Measurements from ENCODE around the gene TTC21A. TPM values are rescaled to one million over a fixed set of nuclear protein-coding genes. Genes with fewer than 3 reads are reported as not detected.

Gene TTC21A
- total RNA-seq, 4 donors from 2014 or later = 2.8 to 16.3 (median 6.1) TPM

GRCh38 chr3:39183211-39184080 is 76.0 kb downstream of the TTC21A start:
- Histone ChIP-seq H3K36me3 (no peaks in the 10 kb centered on the region), H3K4me1 (no peaks in the 10 kb centered on the region), H3K4me3 (no peak overlapping the region), H3K27me3 (no peaks in the 10 kb centered on the region), H3K27ac (peak overlapping the region; percentile 77 to 84), H3K9me3 (no peaks in the 10 kb centered on the region)
- DNase-seq = no peak
- intact Hi-C loops (cut with DNase I; ENCODE audit: low total_unique reads) = no loop called here
- TF ChIP-seq CTCF (IDR thresholded peaks at IDR 0.05) = no peak
- TF ChIP-seq POLR2A (IDR thresholded peaks at IDR 0.05) = no peak

- no peak for DNase-seq
- Histone ChIP-seq H3K27ac (no peak overlapping the region), H3K9me3 (no peaks in the 10 kb centered on the region), H3K4me1 (no peaks in the 10 kb centered on the region), H3K36me3 (no peaks in the 10 kb centered on the region), H3K4me3 (no peak overlapping the region), H3K27me3 (no peaks in the 10 kb centered on the region)
- TF ChIP-seq POLR2A (IDR thresholded peaks at IDR 0.05) = no peak
- TF ChIP-seq CTCF (IDR thresholded peaks at IDR 0.05) = no peak
- intact Hi-C loops (cut with DNase I; ENCODE audit: low total_unique reads) = no loop called here
These were observed 76.8 kb downstream of the TTC21A start for GRCh38 chr3:39184081-39184967.

GRCh38 chr3:39184968-39185285 is 77.4 kb downstream of the TTC21A start:
- no peaks in the 10 kb centered on the region for H3K4me1 ChIP-seq
- H3K4me3 ChIP-seq = no peak overlapping the region
- no peaks in the 10 kb centered on the region for H3K36me3 ChIP-seq
- no peaks in the 10 kb centered on the region for H3K27me3 ChIP-seq
- DNase-seq = no peak
- H3K27ac ChIP-seq = no peak overlapping the region
- intact Hi-C loops (cut with DNase I; ENCODE audit: low total_unique reads) = loop anchor here (5.0 kb wide), 1 partner anchor 102 kb away; no protein-coding TSS in a partner anchor
- TF ChIP-seq POLR2A (IDR thresholded peaks at IDR 0.05) (no peak), CTCF (IDR thresholded peaks at IDR 0.05) (no peak)
- H3K9me3 ChIP-seq = no peaks in the 10 kb centered on the region

GRCh38 chr3:39185326-39185958 is 78.0 kb downstream of the TTC21A start:
- H3K27ac ChIP-seq = no peak overlapping the region
- DNase-seq = no peak
- H3K9me3 ChIP-seq = no peaks in the 10 kb centered on the region
- intact Hi-C loops (cut with DNase I; ENCODE audit: low total_unique reads) = loop anchor here (5.0 kb wide), 1 partner anchor 102 kb away; no protein-coding TSS in a partner anchor
- no peaks in the 10 kb centered on the region for H3K4me1 ChIP-seq
- H3K36me3 ChIP-seq = no peaks in the 10 kb centered on the region
- H3K4me3 ChIP-seq = no peak overlapping the region
- H3K27me3 ChIP-seq = no peaks in the 10 kb centered on the region
- TF ChIP-seq CTCF (IDR thresholded peaks at IDR 0.05) = no peak
- no peak for TF ChIP-seq POLR2A (IDR thresholded peaks at IDR 0.05)
